ENCODE data around the gene LIMK1.

DNA sequence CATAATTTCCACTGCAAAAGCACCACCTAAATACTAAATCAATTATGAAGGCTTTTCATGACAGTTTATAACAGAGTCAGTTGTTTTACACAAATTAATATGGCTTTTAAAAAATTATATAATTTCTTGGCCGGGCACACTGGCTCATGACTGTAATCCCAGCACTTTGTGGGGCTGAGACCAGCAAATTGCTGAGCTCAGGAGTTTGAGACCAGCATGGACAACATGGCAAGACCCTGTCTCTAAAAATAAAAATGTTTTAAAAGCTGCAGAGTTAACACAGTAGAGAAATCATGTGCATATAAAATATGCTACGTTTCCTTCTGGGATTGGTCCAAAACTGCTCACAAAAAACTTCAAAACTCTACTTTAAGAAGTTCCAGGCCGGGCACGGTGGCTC lies 46.9 kb downstream of the LIMK1 start:
- TF ChIP-seq, protein P1, sequence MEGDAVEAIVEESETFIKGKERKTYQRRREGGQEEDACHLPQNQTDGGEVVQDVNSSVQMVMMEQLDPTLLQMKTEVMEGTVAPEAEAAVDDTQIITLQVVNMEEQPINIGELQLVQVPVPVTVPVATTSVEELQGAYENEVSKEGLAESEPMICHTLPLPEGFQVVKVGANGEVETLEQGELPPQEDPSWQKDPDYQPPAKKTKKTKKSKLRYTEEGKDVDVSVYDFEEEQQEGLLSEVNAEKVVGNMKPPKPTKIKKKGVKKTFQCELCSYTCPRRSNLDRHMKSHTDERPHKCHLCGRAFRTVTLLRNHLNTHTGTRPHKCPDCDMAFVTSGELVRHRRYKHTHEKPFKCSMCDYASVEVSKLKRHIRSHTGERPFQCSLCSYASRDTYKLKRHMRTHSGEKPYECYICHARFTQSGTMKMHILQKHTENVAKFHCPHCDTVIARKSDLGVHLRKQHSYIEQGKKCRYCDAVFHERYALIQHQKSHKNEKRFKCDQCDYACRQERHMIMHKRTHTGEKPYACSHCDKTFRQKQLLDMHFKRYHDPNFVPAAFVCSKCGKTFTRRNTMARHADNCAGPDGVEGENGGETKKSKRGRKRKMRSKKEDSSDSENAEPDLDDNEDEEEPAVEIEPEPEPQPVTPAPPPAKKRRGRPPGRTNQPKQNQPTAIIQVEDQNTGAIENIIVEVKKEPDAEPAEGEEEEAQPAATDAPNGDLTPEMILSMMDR (IDR thresholded peaks at IDR 0.05) = no peak
- TF ChIP-seq POLR2A (IDR thresholded peaks at IDR 0.05) = no peak
- TF ChIP-seq EP300 (IDR thresholded peaks at IDR 0.05) = no peak
